ENCODE results near the gene TPST1.
"Not testable (repeated sequence)": the region's sequence is repeated elsewhere in the genome, so short reads cannot be mapped to it uniquely, and the experiment has no call there.

Gene TPST1

DNA sequence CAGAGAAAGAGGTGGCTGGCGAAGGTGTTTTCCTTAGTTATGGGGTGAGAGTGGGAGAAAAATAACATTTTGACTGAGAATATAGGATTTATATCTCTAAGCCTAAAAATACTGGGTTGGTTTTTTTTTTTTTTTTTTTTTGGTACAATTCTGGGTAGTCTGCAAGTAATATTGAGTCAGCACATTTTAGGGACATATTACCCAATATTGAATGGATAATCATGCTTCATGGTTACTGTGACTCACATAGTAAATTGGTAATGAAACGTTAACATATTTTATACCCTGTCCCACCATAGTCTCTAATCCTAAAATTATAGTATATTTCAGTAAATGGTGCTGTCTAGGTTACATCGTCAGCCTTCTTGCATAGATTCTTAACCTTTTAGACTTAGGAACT lies 91.4 kb downstream of the TPST1 start:
- DNase-seq, result no peak

DNA sequence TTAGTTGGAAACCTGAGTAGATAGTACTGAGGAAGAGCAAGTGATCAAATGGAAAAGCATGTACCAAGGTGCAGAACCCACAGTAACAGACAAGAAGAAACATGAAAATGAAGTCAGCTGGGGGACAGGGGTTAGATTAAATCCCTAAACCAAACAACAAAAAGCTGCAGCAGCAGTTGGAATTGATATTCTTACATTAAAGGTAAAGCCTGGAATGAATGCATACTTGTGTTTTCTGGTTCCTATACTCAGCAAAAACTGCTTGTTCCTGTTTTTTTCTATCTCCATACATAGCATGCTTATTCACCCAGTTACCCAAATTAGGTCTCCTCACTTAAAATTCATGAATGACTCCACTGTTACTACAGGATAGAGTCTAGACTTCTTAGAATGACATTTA lies 92.4 kb downstream of the TPST1 start:
- no peak for DNase-seq

DNA sequence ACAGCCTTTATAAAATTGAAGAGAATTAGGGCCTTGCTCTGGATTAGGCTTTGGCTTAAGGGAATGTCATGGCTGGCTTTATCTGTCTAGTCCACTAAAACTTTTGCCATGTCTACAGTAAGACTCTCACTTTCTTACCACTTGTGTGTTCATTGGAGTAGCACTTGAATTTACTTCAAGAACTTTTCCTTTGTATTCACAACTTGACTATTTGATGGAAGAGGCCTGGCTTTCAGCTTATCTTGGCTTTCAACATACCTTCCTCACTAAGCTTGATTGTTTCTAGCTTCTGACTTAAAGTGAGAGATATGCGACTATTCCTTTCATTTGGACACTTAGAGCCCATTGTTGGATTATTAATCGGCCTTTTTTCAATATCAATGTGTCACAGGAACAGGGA lies 96.1 kb downstream of the TPST1 start:
- no peak for DNase-seq

GRCh38 chr7:66301737-66302136 lies 96.6 kb downstream of the TPST1 start:
- DNase-seq, result no peak

DNA sequence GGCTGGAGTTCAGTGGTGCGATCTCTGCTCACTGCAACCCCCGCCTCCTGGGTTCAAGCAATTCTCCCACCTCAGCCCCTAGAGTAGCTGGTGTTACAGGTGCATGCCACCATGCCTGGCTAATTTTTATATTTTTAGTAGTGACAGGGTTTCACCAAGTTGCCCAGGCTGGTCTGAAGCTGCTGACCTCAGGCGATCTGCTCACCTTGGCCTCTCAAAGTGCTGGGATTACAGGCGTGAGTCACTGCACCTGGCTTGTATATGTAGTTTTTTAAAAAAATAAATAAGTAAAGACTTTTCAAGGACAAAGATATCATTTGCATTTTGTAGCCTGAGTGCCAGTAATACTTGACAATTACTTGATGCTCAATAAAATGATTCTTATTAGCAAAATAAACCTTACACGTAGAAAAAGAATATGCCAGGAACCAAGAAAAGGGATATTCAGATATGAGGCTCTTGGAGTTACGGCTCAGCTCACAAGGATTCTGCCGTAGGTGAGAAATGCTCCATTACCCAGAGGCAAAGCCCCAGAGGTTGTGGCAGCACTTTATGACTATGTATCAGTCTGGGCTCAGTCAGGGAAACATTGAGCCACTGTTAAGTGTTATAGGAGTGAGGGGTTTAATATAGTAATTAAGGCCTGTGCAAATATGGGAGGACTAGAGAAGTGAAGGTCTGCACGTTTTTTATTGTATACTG lies 98.5 kb downstream of the TPST1 start:
- no peak for DNase-seq

- DNase-seq, result no peak
Measured at GRCh38 chr7:66304536-66304935, 99.4 kb downstream of the TPST1 start.

GRCh38 chr7:66306243-66306642 lies 101.1 kb downstream of the TPST1 start:
- DNase-seq, result no peak

GRCh38 chr7:66307591-66308215 lies 102.6 kb downstream of the TPST1 start:
- DNase-seq, result no peak

- no peak for DNase-seq
Measured at GRCh38 chr7:66308411-66308810, 103.3 kb downstream of the TPST1 start.

GRCh38 chr7:66310620-66311019 lies 105.5 kb downstream of the TPST1 start:
- DNase-seq, result no peak

DNA sequence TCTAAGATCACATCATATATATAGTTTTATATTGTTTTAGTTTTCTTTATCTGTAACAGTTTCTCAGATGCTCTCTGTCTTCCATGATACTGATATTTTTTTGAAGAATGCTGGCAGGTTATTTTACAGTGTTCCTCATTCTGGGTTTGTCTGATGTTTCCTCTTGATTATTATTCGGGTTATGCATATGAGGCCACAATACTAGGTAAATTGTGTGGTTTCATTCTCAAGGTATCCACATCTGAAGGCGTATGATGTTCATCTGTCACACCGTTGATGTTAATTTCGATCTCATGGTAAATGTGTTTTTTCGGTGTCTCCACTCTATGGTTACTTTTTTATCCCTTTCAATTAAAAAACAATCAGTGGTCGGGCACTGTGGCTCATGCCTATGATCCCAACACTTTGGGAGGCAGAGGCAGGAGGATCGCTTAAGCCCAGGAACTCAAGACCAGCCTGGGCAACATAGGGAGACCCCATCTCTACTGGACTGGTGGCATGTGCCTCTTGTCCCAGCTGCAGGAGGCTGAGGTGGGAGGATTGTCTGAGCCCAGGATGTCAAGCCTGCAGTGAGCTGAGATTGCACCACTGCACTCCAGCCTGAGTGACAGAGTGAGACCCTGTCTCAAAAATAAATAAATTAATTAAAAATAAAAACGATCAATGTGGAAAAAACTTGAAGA lies 108.9 kb downstream of the TPST1 start:
- no peak for DNase-seq

DNA sequence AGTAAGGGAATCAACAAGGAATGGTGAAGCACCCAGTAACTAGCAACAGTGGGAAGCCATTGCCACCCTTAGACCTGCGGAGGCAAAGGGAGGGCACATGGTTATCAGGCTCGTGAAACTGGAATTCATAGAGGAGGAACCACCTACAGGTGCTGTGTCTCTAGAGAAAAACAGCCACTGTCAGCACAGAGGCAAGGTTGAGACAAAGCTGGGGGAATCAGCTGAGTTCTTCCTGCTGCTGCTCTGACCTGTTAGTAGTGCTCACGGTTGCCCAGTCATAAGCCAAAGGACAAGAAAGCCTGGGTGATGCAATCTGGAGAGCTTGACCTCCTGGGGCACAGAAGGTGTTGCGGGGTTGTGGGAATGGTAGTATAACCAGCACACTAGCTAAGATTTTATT lies 110.1 kb downstream of the TPST1 start:
- no peak for DNase-seq

- no peak for DNase-seq
Measured at GRCh38 chr7:66319407-66319979, 114.4 kb downstream of the TPST1 start.

DNA sequence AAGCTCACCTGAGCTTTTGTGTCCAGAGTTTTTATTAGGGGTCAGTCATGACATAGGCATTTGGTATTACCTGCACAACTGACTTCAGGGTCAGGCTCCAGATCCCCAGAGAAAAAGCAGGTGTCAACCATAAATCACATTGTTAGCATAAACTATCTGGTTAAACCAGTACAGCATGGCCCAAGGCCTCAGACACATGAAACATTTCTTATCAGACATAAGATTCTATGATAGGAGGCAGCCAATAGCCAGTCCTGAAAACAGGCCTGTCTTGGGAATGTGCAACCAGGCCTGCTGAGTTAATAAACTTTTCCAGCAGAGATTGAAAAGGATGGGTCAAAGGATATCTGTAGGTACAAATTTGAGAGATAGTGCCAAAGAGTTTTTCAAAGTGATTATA lies 116.1 kb downstream of the TPST1 start:
- no peak for DNase-seq

- DNase-seq, result no peak
Measured at GRCh38 chr7:66323114-66323796, 118.1 kb downstream of the TPST1 start.

- not testable (repeated sequence) for DNase-seq
Measured at GRCh38 chr7:66324985-66325384, 119.9 kb downstream of the TPST1 start.

DNA sequence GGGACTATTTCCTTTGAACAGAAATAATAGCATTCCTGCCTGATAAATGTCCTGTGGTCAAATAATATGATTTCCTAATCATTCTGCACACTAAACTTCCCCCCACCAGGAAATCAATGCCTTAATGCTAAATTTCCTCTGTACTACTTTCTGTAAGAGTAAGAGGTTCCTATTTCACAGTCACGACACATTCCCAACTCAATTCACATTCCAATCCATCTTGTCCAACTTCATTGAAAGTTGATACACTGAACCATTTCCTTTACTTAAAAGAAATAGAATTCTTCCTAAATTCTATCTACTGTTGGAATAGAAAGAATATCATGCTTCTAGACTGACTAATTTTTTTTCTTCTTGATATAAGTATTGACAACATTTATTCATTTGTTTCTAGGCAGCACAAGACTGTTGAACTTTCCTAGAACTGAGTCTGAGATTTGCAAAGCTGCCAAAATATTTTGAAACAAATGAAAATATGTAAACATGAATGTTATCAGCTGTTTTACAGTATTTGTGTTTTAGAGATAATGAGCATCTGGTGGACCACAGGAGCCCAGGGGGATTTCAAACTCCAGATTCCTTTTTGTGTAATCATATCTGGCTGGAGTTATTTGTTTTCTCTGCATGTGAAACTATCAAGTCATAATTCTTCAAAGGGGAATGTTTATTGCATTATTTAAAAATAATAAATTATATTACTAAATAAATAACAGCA lies 121.5 kb downstream of the TPST1 start:
- no peak for DNase-seq

- no peak for DNase-seq
Measured at GRCh38 chr7:66330961-66331360, 125.8 kb downstream of the TPST1 start.

DNA sequence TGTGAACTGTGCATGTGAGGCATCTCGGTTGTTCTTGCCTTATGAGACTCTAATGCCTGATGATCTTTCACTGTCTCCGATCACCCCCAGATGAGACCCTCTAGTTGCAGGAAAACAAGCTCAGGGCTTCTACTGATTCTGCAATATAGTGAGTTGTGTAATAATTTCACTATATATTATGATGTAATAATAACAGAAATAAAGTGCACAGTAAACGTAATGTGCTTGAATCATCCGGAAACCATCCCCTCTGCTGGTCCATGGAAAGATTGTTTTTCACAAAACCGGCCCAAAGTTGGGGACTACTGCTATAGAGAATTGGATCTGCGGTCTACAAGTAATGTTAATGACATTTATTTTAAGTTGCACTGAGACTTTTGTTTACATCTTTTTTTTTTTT lies 126.7 kb downstream of the TPST1 start:
- no peak for DNase-seq

GRCh38 chr7:66333443-66333842 lies 128.3 kb downstream of the TPST1 start:
- no peak for DNase-seq

DNA sequence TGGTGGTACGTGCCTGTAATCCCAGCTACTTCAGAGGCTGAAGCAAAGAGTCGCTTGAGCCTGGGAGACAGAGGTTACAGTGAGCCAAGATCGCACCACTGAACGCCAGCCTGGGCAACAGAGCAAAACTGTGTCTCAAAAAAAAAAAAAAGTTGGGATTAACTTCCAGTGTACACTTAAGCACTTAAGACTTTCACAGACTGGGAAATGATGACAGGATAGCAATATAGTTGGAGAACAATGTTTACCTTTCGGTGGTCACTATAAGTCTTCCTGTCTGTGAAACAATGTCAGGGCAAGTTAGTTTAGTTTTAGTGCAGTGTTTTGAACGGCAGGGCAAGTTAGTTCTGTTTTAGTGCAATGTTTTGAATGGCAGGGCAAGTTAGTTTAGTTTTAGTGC lies 130.2 kb downstream of the TPST1 start:
- no peak for DNase-seq

DNA sequence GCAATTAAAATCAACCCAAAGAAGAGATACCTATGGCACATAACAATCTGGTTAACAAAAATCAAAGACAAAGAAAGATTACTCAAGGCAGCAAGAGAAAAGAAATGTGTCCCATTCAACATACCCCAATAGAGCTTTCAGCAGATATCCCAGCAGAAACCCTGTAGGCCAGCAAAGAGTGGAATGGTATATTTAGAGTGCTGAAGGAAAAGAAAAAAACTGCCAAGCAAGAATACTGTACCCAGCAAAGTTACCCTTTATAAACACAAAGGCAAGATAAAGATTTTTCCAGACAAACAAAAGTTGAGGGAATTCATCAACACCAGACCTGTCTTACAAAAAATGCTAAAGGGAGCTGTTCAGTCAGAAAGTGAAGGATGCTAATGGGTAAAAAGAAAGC lies 131.6 kb downstream of the TPST1 start:
- DNase-seq, result no peak

- DNase-seq, result no peak
Measured at GRCh38 chr7:66339141-66339540, 134.0 kb downstream of the TPST1 start.
